NCI-H2029 treated with DMSO at 0.1 percent for 48 hours (cell line): ENCODE data around the gene RAPSN.
A peak's percentile ranks its signal among the peaks of the same experiment; 100 is the strongest.

Experiments
- DNase-seq: peaks from one replicate; lab custom pipeline; 2025; lab: John Stamatoyannopoulos, UW

Gene RAPSN

DNA sequence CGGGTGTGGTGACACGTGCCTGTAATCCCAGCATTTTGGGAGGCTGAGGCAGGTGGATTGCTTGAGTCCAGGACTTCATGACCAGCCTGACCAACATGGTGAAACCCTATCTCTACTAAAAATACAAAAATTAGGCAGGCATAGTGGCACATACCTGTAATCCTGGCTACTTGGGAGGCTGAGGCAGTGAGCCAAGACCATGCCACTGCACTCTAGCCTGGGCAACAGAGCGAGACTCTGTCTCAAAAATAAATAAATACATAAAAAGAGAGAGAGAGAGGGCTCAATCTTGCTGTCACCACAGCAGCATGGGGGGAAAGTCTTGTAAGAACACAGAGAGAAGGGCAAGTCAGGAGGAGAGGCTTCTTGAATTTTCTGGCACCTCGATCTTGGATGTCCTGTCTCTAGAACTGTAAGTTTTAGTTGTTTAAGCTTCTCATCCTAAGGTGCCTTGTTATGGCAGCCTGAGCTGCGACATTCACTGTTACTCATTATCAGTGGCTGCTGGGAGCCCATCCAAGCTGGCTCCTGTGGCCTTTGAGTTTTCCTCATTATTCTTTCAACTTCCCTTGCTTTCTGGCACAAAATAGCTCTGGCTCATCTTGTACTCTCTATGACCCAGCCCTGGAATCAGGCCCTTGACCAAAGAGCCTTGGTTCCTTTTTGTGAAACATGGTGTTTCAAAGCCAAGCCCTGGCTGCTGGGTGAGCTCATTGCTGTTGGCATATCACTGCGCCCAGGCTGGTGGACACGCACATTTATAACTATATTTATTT, 14.7 kb downstream of the RAPSN start:
- DNase-seq = no peak

- DNase-seq = no peak
Observed at GRCh38 chr11:47433157-47433556, 15.8 kb downstream of the RAPSN start.

GRCh38 chr11:47431356-47432083, 17.4 kb downstream of the RAPSN start:
- no peak for DNase-seq

DNA sequence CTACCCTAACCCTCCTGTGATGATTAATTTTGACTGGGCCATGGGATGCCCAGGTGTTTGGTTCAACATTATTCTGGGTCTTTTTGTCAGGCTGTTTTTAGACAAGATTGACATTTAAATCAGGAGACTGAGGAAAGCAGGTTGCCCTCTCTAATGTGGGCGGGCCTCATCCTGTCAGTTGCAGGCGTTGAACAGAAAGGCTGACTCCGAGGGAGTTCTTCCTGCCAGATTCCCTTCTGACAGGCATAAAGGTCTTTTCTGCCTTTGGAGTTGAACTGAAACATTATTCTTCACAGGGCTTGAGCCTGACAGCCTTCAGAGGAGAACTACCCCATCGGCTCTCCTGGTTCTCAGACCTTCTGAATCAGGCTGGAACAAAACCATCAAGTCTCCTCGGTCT, 18.4 kb downstream of the RAPSN start:
- DNase-seq = no peak

DNA sequence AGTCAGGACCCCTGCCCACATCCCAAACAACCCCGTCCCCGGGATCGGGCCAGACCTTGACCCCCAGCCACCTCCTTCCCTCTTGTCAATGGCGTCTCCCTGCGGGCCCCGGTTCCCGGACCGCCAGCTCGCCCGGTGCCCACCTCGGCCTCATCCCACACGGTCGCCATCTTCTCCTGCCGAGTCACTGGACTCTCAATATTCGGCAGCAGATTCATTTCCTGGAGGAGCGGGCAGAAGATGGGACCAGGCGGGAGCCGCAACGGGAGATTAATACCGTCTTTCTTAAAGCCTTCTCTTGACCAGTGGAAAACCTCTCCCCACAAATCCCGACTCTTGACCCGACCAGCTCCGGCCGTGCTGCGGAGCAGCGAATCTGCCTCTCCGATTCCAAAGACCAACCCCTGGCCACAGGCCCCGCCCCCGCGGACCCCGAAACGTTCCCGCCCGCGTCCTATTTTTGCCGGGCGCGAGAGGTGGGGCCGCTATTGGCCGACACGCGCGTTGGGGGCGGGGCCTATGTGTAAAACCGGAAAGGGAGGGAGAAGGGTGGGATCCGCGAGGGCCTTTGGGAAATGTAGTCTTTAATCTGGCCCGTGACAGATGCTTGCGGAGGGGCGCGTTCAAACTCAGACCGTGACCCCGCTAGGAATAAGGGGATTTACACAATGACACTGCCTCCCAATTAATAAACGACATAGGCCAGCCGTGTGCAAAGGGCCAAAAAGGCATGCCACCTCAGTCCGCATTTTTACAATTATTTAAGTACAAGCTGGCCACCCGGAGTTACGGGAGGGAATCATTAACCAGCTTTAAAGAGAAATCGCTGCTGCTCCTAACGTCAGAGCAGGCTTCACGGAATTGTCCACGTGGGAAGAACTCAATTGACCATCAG, 22.6 kb downstream of the RAPSN start, which contains the start of gene PSMC3:
PSMC3 (minus strand) TSS at position 378 of the 895 bp plus-strand sequence; CDS start at position 218, 160 bp downstream.
- peak; percentile 95 for DNase-seq

GRCh38 chr11:47425611-47426010, 23.3 kb downstream of the RAPSN start:
- no peak for DNase-seq

DNA sequence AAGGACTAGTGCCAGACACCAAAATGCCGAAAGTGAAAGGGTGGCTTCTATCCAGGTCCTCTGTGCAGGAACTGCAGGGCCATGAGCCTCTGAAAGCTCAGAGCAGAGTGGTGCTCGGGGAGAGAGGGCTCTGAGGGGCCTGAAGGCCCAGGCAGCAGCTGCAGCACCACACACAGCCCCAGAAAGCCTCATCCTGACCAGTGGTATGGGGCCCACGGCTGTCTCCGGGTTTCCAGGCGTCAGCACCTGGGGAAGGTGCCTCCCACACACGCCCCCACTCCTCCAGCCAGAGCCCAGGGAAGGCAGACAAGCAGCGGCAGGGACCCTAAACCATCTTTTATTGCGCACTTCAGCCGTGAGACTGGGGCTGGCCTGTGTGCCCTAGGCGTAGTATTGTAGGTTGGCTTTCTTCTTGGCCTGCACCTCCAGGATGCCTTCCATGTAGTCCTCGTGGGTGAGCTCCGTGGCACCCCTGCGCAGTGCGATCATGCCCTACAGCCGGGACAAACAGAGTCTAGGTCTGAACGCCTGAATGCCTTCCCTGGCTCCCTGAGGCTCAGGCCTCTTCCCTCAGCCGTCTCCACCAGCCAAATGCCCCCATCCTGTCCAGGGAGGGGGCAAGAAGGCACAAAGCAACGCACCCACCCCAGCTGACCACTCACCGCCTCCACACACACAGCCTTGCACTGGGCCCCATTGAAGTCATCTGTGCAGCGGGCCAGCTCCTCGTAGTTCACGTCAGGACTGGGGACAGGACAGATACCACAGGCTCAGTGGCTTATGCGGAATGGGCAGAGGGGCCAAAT, 30.3 kb downstream of the RAPSN start:
- DNase-seq = no peak

DNA sequence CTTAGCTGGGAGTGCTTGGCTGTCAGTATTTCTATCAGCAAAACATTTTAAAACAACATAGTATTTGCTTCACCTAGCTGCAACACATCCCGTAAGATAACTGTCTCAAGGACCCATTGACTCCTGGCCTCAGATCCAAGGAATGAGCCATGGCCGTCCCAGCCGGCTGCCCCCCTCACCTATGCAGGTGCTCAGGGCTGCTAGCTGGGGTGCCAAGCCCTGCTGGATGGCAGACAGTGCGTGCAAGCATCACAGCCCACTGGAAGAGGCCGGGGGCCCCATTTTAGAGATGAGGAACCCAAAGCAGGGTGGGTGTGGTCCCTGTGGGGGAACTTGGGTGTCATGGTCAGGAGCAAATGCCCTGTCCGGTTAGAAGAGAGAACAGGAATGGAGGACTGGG, 31.2 kb downstream of the RAPSN start:
- DNase-seq = no peak

DNA sequence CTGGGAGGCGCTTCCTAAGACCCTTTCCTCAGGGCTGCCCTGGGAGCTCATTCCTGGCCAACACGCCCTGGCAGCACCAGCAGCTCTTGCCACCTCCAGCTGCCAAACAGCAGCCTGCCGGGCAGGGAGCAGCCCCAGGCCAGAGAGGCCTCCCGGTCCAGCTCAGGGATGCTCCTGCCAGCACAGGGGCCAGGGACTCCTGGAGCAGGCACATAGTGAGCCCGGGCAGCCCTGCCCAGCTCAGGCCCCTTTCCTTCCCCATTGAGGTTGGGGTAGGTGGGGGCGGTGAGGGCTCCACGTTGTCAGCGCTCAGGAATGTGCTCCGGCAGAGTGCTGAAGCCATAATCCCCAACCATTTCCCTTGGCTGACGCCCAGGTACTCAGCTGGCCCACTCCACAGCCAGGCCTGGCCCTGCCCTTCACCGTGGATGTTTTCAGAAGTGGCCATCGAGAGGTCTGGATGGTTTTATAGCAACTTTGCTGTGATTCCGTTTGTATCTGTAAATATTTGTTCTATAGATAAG, 32.9 kb downstream of the RAPSN start:
- DNase-seq = peak; percentile 82

DNA sequence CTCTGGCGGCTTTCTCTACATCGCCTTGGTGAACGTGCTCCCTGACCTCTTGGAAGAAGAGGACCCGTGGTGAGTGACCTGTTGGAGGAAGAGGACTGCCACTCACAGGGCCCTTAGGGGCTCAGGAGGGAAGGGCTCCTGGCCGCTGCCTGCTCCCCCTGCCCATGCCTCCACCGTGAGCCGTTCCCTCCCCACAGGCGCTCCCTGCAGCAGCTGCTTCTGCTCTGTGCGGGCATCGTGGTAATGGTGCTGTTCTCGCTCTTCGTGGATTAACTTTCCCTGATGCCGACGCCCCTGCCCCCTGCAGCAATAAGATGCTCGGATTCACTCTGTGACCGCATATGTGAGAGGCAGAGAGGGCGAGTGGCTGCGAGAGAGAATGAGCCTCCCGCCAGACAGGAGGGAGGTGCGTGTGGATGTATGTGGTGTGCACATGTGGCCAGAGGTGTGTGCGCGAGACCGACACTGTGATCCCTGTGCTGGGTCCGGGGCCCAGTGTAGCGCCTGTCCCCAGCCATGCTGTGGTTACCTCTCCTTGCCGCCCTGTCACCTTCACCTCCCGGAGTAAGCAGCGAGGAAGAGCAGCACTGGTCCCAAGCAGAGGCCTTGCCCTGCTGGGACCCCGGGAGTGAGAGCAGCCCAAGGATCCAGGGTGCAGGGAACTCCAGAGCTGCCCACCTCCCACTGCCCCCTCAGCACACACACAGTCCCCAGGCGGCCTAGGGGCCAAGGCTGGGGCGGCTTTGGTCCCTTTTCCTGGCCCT, 33.7 kb downstream of the RAPSN start:
- DNase-seq = no peak

DNA sequence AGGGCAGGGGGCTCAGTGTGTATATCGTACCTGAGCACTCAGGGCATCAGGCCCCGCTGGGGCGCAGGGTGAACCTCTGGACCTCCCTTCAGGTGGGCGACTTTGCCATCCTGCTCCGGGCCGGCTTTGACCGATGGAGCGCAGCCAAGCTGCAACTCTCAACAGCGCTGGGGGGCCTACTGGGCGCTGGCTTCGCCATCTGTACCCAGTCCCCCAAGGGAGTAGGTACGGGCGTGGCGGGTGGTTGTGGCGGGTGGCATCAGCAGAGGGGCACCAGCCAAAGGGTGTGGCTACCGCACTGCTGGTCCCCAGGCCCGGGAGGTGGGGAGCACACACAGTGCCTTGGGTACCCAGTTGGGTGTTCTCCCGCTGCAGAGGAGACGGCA, 34.3 kb downstream of the RAPSN start:
- DNase-seq = no peak

- no peak for DNase-seq
Observed at GRCh38 chr11:47413908-47414684, 34.8 kb downstream of the RAPSN start.

GRCh38 chr11:47413351-47413750, 35.6 kb downstream of the RAPSN start:
- DNase-seq = no peak

GRCh38 chr11:47411884-47412746, 36.8 kb downstream of the RAPSN start:
- no peak for DNase-seq

- no peak for DNase-seq
Observed at GRCh38 chr11:47410370-47411264, 38.3 kb downstream of the RAPSN start.

DNA sequence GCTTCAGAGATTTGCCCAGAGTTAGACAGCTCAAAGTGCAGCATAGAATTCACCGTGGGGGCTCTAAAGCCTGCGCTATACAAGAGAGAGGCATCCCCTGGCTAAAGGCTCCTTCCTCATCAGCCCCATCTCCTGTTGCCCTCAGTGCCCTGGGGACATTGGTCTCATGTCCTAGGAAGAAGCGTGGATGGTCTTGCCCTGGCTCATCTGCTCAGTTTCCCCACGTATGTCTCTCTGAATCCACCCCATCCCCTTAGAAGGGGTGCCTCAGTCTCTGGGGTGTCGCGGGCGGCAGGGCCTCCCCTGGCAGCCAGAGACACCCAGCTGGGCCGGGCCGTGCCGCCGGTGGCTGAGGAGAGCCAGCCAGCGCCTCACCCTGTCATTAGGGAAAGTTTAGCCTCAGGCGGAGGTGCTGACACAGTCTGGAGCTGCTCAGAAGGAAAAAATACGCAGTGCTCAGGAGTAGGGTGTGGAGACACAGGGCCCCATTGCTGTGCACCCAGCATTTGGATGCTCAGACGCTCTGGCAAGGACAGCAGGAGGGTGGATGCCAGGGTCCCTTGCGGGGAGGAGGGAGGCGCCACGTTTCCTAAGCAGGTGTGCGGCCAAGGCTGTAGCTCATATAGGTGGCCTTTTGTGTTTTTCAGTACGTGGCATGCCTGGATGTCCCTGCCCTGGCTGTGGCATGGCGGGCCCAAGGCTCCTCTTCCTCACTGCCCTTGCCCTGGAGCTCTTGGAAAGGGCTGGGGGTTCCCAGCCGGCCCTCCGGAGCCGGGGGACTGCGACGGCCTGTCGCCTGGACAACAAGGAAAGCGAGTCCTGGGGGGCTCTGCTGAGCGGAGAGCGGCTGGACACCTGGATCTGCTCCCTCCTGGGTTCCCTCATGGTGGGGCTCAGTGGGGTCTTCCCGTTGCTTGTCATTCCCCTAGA, 39.2 kb downstream of the RAPSN start:
- no peak for DNase-seq
